DND-41 (cell line): Measurements from ENCODE around the gene USF2.

Experiments used
- ATAC-seq: fragments of 200-7000 bp; cut with Tn5 transposase; 3 replicates; pipeline ENCODE4 v1.9.1; 2021; ENCODE audit warnings: low read depth; ENCODE audit not compliant: insufficient read depth
- DNase-seq: peaks from one replicate; pipeline ENCODE4 v3.0.0-alpha.2; 2020
- H2AFZ ChIP-seq: 2 replicates; pipeline ENCODE4 v1.6.0; 2012; ENCODE audit warnings: low read depth, low read length
- H3K27ac ChIP-seq: 2 replicates; pipeline ENCODE4 v1.5.1; 2012; ENCODE audit warnings: low read length, inconsistent platforms
- H3K27me3 ChIP-seq: fragments of 200-600 bp; sonication (generic); 2 replicates; pipeline ENCODE4 v1.6.0; 2012; ENCODE audit warnings: low read length, mild to moderate bottlenecking, inconsistent platforms; ENCODE audit not compliant: insufficient read depth, poor library complexity
- H3K36me3 ChIP-seq: 2 replicates; pipeline ENCODE4 v1.5.1; 2012; ENCODE audit warnings: low read length, inconsistent platforms; ENCODE audit not compliant: insufficient read depth
- H3K4me1 ChIP-seq: 2 replicates; pipeline ENCODE4 v1.5.1; 2012; ENCODE audit warnings: mild to moderate bottlenecking, low read length; ENCODE audit not compliant: insufficient read depth
- H3K4me2 ChIP-seq: 2 replicates; pipeline ENCODE4 v1.6.0; 2012; ENCODE audit warnings: mild to moderate bottlenecking, moderate library complexity, low read length, inconsistent platforms; ENCODE audit not compliant: insufficient read depth
- H3K4me3 ChIP-seq, 2 experiments: fragments of 200-600 bp in 1 of 2; shearing (Covaris generic) in 1 of 2; 2 replicates each; pipeline ENCODE4 v1.5.1; 2012 to 2016; ENCODE audit warnings: inconsistent platforms in 2 of 2, low read length in 2 of 2, mild to moderate bottlenecking in 2 of 2, low read depth in 1 of 2, moderate library complexity in 1 of 2
- H3K79me2 ChIP-seq: 2 replicates; pipeline ENCODE4 v1.6.0; 2012; ENCODE audit warnings: low read length, inconsistent platforms; ENCODE audit not compliant: insufficient read depth
- H3K9ac ChIP-seq: 2 replicates; pipeline ENCODE4 v1.6.0; 2012; ENCODE audit warnings: low read depth, mild to moderate bottlenecking, inconsistent platforms, low read length, moderate library complexity
- H3K9me3 ChIP-seq: 2 replicates; pipeline ENCODE4 v1.5.1; 2012; ENCODE audit warnings: low read length, moderate library complexity, mild to moderate bottlenecking, inconsistent platforms; ENCODE audit not compliant: insufficient read depth, severe bottlenecking
- H4K20me1 ChIP-seq: 2 replicates; pipeline ENCODE4 v1.6.0; 2012; ENCODE audit warnings: low read length; ENCODE audit not compliant: insufficient read depth
- CTCF ChIP-seq: IDR thresholded peaks from 2 replicates; pipeline ENCODE4 v1.5.1; 2012; ENCODE audit warnings: borderline replicate concordance, low read length, moderate library complexity, mild to moderate bottlenecking; ENCODE audit not compliant: poor library complexity, severe bottlenecking; ENCODE audit errors: extremely low read depth
- EZH2 ChIP-seq: IDR thresholded peaks from 3 replicates; pipeline ENCODE4 v1.6.1; 2012; ENCODE audit warnings: borderline replicate concordance, low read depth, mild to moderate bottlenecking, moderate library complexity, low read length, inconsistent platforms; ENCODE audit not compliant: severe bottlenecking

Gene USF2

DNA sequence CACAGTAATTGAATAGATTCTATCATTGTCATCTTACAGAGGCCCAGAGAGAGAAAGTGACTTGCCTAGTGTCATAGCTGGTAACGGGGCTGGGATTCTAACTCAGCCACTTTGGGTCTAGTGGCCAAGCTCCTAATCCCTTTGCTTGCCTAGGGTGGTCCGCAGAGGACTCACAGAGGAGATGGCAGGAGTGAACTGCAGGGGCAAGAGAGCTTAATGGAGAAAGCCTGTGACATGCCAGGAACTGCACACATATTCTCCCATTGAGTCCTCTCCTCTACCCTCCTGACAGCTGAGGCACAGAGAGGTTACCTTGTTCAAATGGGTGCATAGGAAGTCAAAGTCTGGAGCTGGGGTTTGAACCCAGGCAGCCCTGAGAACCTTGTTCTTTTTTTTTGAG, 17.3 kb upstream of the USF2 start:
- H3K4me2 ChIP-seq: no peak overlapping the region
- no peaks in the 10 kb centered on the region for H3K4me1 ChIP-seq
- H3K9ac ChIP-seq: no peak overlapping the region
- ATAC-seq: no peak
- H3K79me2 ChIP-seq: no peaks in the 10 kb centered on the region
- no peak overlapping the region for H3K27ac ChIP-seq
- DNase-seq: no peak
- H3K36me3 ChIP-seq: no peaks in the 10 kb centered on the region
- H3K27me3 ChIP-seq: no peaks in the 10 kb centered on the region
- no peaks in the 10 kb centered on the region; the same call in 1 of the 2 replicates for H4K20me1 ChIP-seq
- no peak overlapping the region for H2AFZ ChIP-seq
- no peak for TF ChIP-seq CTCF
- no peak overlapping the region for H3K4me3 ChIP-seq
- no peaks in the 10 kb centered on the region for H3K9me3 ChIP-seq

DNA sequence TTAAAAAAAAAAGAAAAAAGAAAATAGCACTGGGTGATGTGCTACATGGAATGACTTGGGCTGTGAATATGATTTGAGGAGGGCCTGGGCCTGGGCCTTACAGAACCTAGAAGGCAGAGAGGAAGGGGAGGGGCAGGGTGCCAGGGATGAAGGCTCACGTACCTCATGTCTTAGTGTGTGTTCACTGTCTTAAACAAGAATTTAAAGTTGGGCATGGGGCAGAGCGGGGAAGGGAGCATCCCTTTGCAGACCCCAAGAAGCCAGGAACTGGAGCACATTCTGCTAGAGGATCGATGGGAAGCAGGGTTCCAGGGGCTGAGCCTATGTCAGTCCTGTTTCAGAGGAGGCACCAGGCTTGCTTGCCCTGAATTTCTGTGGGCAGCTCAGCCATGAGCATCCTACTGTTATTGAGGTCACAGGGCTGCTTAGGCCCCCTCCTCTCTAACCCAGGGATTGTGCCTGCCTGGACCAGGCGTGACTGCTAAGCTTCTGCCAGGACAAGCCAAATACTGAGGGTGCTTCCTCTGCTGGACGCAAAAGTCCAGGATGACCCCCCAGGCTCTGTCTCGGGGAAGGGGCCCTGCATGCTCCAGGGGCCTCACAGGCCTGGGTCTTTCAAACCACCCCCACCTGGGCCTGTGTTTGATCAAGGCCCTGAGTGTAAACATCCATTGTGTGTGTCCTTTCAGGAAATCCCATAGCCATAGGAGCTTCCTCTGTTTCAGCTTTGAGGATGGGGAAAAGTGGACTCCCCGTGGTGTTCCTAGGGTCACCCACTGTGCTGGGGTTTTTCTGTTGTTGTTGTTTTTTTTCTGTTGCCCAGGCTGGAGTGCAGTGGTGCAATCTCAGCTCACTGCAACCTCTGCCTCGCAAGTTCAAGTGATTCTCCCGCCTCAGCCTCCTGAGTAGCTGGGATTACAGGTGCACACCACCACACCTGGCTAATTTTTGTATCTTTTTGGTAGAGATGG, 15.2 kb upstream of the USF2 start:
- no peaks in the 10 kb centered on the region for H3K36me3 ChIP-seq
- H4K20me1 ChIP-seq: no peaks in the 10 kb centered on the region; the same call in 1 of the 2 replicates
- H3K27ac ChIP-seq: no peak overlapping the region
- H3K9ac ChIP-seq: no peak overlapping the region
- H2AFZ ChIP-seq: no peak overlapping the region
- no peaks in the 10 kb centered on the region for H3K4me1 ChIP-seq
- DNase-seq (no peak), ATAC-seq (no peak)
- H3K4me2 ChIP-seq: no peak overlapping the region
- no peaks in the 10 kb centered on the region for H3K27me3 ChIP-seq
- no peak overlapping the region for H3K4me3 ChIP-seq
- no peaks in the 10 kb centered on the region for H3K79me2 ChIP-seq
- TF ChIP-seq EZH2 (no peak), CTCF (no peak)
- no peaks in the 10 kb centered on the region for H3K9me3 ChIP-seq

DNA sequence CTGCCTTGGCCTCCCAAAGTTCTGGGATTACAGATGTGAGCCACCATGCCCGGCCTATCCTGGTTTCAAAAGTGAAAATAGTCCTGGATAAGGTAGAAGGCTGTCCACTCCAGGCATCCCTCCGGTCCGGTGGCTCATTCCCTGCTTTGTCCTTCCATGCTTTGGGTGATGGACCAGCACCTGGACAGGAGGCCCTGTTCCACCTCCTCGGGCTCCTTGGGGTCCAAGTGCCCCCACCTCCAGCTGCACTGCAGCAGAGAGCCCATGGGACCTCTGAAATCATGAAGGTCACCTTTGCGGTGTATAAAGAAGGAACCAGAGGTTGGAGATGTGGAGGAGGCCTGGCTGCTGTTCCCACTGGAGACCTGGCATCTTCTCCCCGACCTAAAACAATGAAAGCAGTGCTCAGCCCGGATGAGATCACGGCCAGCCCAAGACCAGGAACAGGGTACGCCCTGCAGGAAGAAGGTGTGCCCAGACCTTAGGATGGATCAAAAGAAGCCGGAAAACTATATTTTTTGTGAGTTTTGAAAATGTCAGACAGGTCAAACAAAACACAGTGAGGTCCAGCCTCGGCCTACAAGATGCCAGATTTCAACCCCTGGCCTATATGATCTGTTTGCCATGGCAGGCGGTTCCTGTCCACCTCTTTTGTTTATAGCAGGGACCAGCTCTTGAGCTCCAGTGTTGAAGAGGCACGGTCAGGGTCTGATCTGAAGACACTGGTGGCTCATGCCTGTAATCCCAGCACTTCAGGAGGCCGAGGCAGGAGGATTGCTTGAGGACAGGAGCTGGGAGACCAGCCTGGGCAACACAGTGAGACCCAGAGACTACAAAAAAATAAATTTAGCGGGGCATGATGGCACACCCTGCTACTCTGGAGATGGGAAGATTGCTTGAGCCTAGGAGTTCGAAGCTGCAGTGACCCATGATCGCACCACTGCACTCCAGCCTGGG, 14.1 kb upstream of the USF2 start:
- Histone ChIP-seq H3K4me2 (no peak overlapping the region), H3K79me2 (no peaks in the 10 kb centered on the region), H3K9ac (no peak overlapping the region), H3K27ac (no peak overlapping the region), H3K27me3 (no peaks in the 10 kb centered on the region), H2AFZ (no peak overlapping the region), H3K4me1 (no peaks in the 10 kb centered on the region), H4K20me1 (peaks cover 1% of the 10 kb centered on the region), H3K9me3 (no peaks in the 10 kb centered on the region), H3K36me3 (no peaks in the 10 kb centered on the region), H3K4me3 (no peak overlapping the region)
- ATAC-seq (no peak), DNase-seq (no peak)
- TF ChIP-seq EZH2 (no peak), CTCF (no peak)
